CD14-positive monocyte (primary cell): ENCODE data around the gene SNRPF. TPM values are rescaled to one million over a fixed set of nuclear protein-coding genes. Genes with fewer than 3 reads are reported as not detected.

Experiments used
- DNase-seq, 3 donors: peaks; one replicate each; pipeline ENCODE4 v3.0.0-alpha.2; 2011 to 2022
- H2AFZ ChIP-seq: 2 replicates; pipeline ENCODE4 v1.6.0; 2012; ENCODE audit warnings: mild to moderate bottlenecking, low read depth, low read length, inconsistent platforms; ENCODE audit not compliant: insufficient read depth, poor library complexity, severe bottlenecking
- H3K27ac ChIP-seq, 2 donors: 1 replicate in 1 of 2; 2 replicates in 1 of 2; pipeline ENCODE4 v1.5.1; 2012 to 2013; ENCODE audit warnings: low read length in 2 of 2, control low read depth in 1 of 2, inconsistent platforms in 1 of 2, low read depth in 1 of 2, mild to moderate bottlenecking in 1 of 2
- H3K27me3 ChIP-seq, 2 donors: one replicate each; pipeline versions ENCODE4 v1.6.0 to v1.6.1; 2011 to 2013; ENCODE audit warnings: low read length in 2 of 2; ENCODE audit not compliant: control insufficient read depth in 2 of 2, insufficient read depth in 2 of 2
- H3K36me3 ChIP-seq, 2 donors: replicated peaks in 1 of 2; 1 replicate in 1 of 2; 2 replicates in 1 of 2; pipeline versions ENCODE4 v1.5.1 to v1.6.1; 2012 to 2013; ENCODE audit warnings: low read length in 2 of 2, control low read depth in 1 of 2, inconsistent platforms in 1 of 2, mild to moderate bottlenecking in 1 of 2; ENCODE audit not compliant: insufficient read depth in 2 of 2, control insufficient read depth in 1 of 2
- H3K4me1 ChIP-seq, 2 donors: 1 replicate in 1 of 2; 2 replicates in 1 of 2; pipeline versions ENCODE4 v1.5.1 to v1.6.1; 2012 to 2013; ENCODE audit warnings: low read length in 2 of 2, control low read depth in 1 of 2, inconsistent platforms in 1 of 2, mild to moderate bottlenecking in 1 of 2, moderate library complexity in 1 of 2; ENCODE audit not compliant: insufficient read depth in 2 of 2, control insufficient read depth in 1 of 2
- H3K4me2 ChIP-seq: replicated peaks from 2 replicates; pipeline ENCODE3; 2012; ENCODE audit warnings: low read length, moderate library complexity, mild to moderate bottlenecking; ENCODE audit not compliant: poor library complexity, severe bottlenecking; ENCODE audit errors: extremely low read depth
- H3K4me3 ChIP-seq, 3 experiments: fragments of 200-600 bp in 1 of 3; sonication (generic) in 1 of 3; replicated peaks in 1 of 3; 1 replicate in 2 of 3; 2 replicates in 1 of 3; pipeline ENCODE4 v1.5.1; 2011 to 2013; ENCODE audit warnings: low read length in 3 of 3, mild to moderate bottlenecking in 3 of 3, control low read depth in 2 of 3, low read depth in 2 of 3, inconsistent platforms in 1 of 3, moderate library complexity in 1 of 3
- H3K79me2 ChIP-seq: 2 replicates; pipeline ENCODE4 v1.6.0; 2012; ENCODE audit warnings: mild to moderate bottlenecking, control low read depth, inconsistent platforms, low read length, moderate library complexity; ENCODE audit not compliant: insufficient read depth
- H3K9ac ChIP-seq: 2 replicates; pipeline ENCODE4 v1.6.0; 2017; ENCODE audit warnings: low read length, mild to moderate bottlenecking; ENCODE audit not compliant: insufficient read depth, poor library complexity, severe bottlenecking
- H3K9me3 ChIP-seq, 2 donors: replicated peaks in 1 of 2; 1 replicate in 1 of 2; 2 replicates in 1 of 2; pipeline versions ENCODE4 v1.5.1 to v1.6.1; 2012 to 2013; ENCODE audit warnings: low read length in 2 of 2, control low read depth in 1 of 2; ENCODE audit not compliant: control insufficient read depth in 1 of 2, insufficient read depth in 1 of 2
- H4K20me1 ChIP-seq: 2 replicates; pipeline ENCODE4 v1.6.0; 2012; ENCODE audit warnings: mild to moderate bottlenecking, low read length, control low read depth, moderate library complexity; ENCODE audit not compliant: insufficient read depth
- H3K27ac Mint-ChIP-seq, 7 donors: one replicate each; pipeline ENCODE4 v1.8.0; 2020; ENCODE audit warnings: mild to moderate bottlenecking in 7 of 7, mixed read lengths in 7 of 7, moderate library complexity in 6 of 7, inconsistent platforms in 2 of 7
- H3K27me3 Mint-ChIP-seq, 3 donors: one replicate each; pipeline ENCODE4 v1.8.0; 2021 to 2022; ENCODE audit warnings: low read depth in 3 of 3, mild to moderate bottlenecking in 3 of 3, mixed read lengths in 3 of 3, moderate library complexity in 3 of 3, inconsistent platforms in 1 of 3
- H3K36me3 Mint-ChIP-seq, 2 donors: one replicate each; pipeline ENCODE4 v1.8.0; 2020; ENCODE audit warnings: mixed read lengths in 2 of 2, inconsistent platforms in 1 of 2, mild to moderate bottlenecking in 1 of 2
- H3K4me1 Mint-ChIP-seq: one replicate; pipeline ENCODE4 v1.8.0; 2020; ENCODE audit warnings: mild to moderate bottlenecking, mixed read lengths
- H3K4me3 Mint-ChIP-seq, 2 donors: one replicate each; pipeline ENCODE4 v1.8.0; 2020; ENCODE audit warnings: mild to moderate bottlenecking in 2 of 2, mixed read lengths in 2 of 2, moderate library complexity in 1 of 2
- H3K9me3 Mint-ChIP-seq, 7 donors: one replicate each; pipeline ENCODE4 v1.8.0; 2020 to 2022; ENCODE audit warnings: mixed read lengths in 7 of 7, mild to moderate bottlenecking in 6 of 7, moderate library complexity in 6 of 7, inconsistent platforms in 2 of 7
- WGBS: methylation state at CpG from one replicate; pipeline ENCODE4 v1.1.5; 2013; ENCODE audit warnings: missing lambda C conversion rate; ENCODE audit not compliant: insufficient coverage; 5-methylcytosine and 5-hydroxymethylcytosine counted together
- intact Hi-C, 2 donors: fragments of 100-400 bp; cut with micrococcal nuclease; formaldehyde crosslinking; loops; one replicate each; pipeline versions ENCODE4 v1.15.0 to v1.15.1; 2023
- polyA plus RNA-seq, 3 donors: library from polyadenylated mRNA; depleted of rRNA in 1 of 3; unstranded in 2 of 3; stranded (reverse) in 1 of 3; fragments of 300-500 nt in 2 of 3; fragments of >200 nt in 1 of 3; fragmentation: Illumina TruSeq in 2 of 3; gene quantifications; 1 replicate in 2 of 3; 2 replicates in 1 of 3; pipeline ENCODE4 v1.2.3, GENCODE V29; 2012 to 2021
- TF ChIP-seq, protein P1 (sequence below): fragments of 200-600 bp; IDR thresholded peaks from one replicate; pipeline ENCODE4 v1.8.0; 2022; ENCODE audit warnings: antibody characterized with exemption, mild to moderate bottlenecking

Gene SNRPF
- polyA plus RNA-seq, 3 donors: 9.0 to 28.5 (median 23.5) TPM

DNA sequence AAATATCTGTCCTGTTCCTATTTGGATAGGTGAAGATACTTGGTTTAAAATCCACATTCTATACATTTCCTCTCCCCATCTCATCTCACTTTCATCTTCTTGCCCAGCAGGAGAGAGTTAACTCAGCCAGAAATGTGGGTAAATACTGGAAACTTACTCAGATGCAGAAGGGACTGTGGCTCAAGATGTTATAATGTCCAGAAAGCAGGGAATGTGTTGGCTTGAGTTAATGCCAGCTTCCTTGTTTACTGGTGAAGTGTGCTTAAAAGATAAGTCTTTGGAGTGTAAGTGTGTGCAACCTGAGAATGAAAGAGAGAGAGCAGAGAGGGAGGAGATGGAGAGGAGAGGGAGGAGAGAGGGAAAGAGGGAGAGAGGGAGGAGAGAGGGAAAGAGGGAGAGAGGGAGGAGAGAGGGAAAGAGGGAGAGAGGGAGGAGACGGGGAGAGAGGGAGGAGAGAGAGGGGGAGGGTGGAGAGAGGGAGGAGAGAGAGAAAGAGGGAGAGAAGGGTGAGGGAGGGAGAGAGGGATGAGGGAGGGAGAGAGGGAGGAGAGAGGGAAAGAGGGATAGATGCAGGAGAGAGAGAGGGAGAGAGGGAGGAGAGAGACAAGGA, 22.0 kb upstream of the SNRPF start:
- WGBS: 45% methylated on average over 1 of the region's 1 CpG
- no peak for DNase-seq
- Histone ChIP-seq H3K4me2 (no peak overlapping the region), H3K4me1 (no peaks in the 10 kb centered on the region), H3K4me3 (no peak overlapping the region), H3K27me3 (peaks cover 0 to 9% of the 10 kb centered on the region in 2 donors), H3K9ac (no peak overlapping the region), H3K36me3 (no peaks in the 10 kb centered on the region), H4K20me1 (no peaks in the 10 kb centered on the region), H3K27ac (no peak overlapping the region), H2AFZ (no peak overlapping the region), H3K9me3 (no peaks in the 10 kb centered on the region), H3K79me2 (no peaks in the 10 kb centered on the region)
- H3K4me1 Mint-ChIP-seq: peaks cover 2% of the 10 kb centered on the region
- intact Hi-C loops: no loop called here
- H3K9me3 Mint-ChIP-seq: peaks cover 0 to 2% (median 0%) of the 10 kb centered on the region in 7 donors
- peaks cover 11 to 30% (median 14%) of the 10 kb centered on the region in 3 donors for H3K27me3 Mint-ChIP-seq
- TF ChIP-seq, protein P1, sequence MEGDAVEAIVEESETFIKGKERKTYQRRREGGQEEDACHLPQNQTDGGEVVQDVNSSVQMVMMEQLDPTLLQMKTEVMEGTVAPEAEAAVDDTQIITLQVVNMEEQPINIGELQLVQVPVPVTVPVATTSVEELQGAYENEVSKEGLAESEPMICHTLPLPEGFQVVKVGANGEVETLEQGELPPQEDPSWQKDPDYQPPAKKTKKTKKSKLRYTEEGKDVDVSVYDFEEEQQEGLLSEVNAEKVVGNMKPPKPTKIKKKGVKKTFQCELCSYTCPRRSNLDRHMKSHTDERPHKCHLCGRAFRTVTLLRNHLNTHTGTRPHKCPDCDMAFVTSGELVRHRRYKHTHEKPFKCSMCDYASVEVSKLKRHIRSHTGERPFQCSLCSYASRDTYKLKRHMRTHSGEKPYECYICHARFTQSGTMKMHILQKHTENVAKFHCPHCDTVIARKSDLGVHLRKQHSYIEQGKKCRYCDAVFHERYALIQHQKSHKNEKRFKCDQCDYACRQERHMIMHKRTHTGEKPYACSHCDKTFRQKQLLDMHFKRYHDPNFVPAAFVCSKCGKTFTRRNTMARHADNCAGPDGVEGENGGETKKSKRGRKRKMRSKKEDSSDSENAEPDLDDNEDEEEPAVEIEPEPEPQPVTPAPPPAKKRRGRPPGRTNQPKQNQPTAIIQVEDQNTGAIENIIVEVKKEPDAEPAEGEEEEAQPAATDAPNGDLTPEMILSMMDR: no peak
- no peaks in the 10 kb centered on the region for H3K36me3 Mint-ChIP-seq
- H3K27ac Mint-ChIP-seq: no peak overlapping the region
- peak overlapping the region in 1 of 2 donors; percentile 14 for H3K4me3 Mint-ChIP-seq

DNA sequence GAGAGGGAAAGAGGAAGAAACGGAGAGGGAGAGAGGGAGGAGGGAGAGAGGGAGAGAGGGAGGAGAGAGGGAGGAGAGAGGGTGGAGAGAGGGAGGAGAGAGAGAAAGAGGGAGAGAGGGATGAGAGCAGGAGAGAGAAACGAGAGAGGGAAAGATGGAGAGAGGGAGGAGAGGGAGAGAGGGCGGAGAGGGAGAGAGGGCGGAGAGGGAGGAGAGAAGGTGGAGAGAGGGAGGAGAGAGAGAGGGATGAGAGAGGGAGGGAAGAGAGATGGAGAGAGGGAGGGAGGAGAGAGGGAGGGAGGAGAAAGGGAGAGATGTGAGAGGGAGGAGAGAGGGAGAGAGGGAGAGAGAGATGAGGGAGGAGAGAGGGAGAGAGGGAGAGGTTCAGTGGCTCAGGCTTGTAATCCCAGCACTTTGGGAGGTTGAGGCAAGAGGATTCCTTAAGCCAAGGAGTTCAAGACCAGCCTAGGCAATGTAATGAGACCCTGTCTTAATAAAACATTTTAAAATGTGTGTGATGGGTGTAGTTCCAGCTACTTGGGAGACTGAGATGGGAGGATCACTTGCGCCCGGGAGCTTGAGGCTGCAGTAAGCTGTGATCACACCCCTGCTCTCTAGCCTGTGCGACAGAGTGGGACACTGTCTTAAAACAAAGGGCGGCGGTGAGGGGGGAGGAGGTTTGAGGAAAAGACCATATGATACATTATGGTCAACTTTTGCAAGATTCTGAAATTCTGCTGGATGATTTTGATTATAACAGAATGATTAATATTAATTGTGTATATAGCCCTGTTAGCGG, 21.3 kb upstream of the SNRPF start:
- no peaks in the 10 kb centered on the region for H3K36me3 Mint-ChIP-seq
- H3K27me3 Mint-ChIP-seq: peaks cover 11 to 32% (median 12%) of the 10 kb centered on the region in 3 donors
- WGBS: 80% methylated on average over 6 of the region's 10 CpGs
- H3K9me3 ChIP-seq: no peaks in the 10 kb centered on the region
- no peak overlapping the region for H3K4me3 ChIP-seq
- H3K9ac ChIP-seq: no peak overlapping the region
- TF ChIP-seq, protein P1: no peak
- H3K27ac ChIP-seq: no peak overlapping the region
- H3K27ac Mint-ChIP-seq: peak overlapping the region in 1 of 7 donors; percentile 57
- H3K27me3 ChIP-seq: peaks cover 0 to 9% of the 10 kb centered on the region in 2 donors
- peaks cover 0 to 2% (median 0%) of the 10 kb centered on the region in 7 donors for H3K9me3 Mint-ChIP-seq
- H2AFZ ChIP-seq: no peak overlapping the region
- H3K79me2 ChIP-seq: no peaks in the 10 kb centered on the region
- intact Hi-C loops: no loop called here
- no peak for DNase-seq
- peak overlapping the region in 1 of 2 donors; percentile 14 for H3K4me3 Mint-ChIP-seq
- H3K36me3 ChIP-seq: no peaks in the 10 kb centered on the region
- no peak overlapping the region for H3K4me2 ChIP-seq
- no peaks in the 10 kb centered on the region for H3K4me1 ChIP-seq
- H3K4me1 Mint-ChIP-seq: peaks cover 2% of the 10 kb centered on the region
- no peaks in the 10 kb centered on the region for H4K20me1 ChIP-seq
